IMR-90 (cell line): ENCODE data around the gene TTC3.

Source experiments
- CTCF ChIP-seq: conservative IDR thresholded peaks from 2 replicates; pipeline ENCODE4 v1.5.1; 2012; ENCODE audit warnings: mild to moderate bottlenecking, low read depth, low read length, improper control_type of control experiment
- ELK1 ChIP-seq: fragments of 150-350 bp; IDR thresholded peaks from 2 replicates; pipeline ENCODE4 v1.6.1; 2016; ENCODE audit warnings: low read depth, mild to moderate bottlenecking, low read length, moderate library complexity, borderline replicate concordance
- MXI1 ChIP-seq: IDR thresholded peaks from 2 replicates; pipeline ENCODE4 v1.6.1; 2012; ENCODE audit warnings: low read depth, mild to moderate bottlenecking, low read length, moderate library complexity, borderline replicate concordance
- POLR2A ChIP-seq: IDR thresholded peaks from 2 replicates; pipeline ENCODE4 v1.6.1; 2012; ENCODE audit warnings: mild to moderate bottlenecking, low read depth, low read length
- RAD21 ChIP-seq: IDR thresholded peaks from 2 replicates; pipeline ENCODE4 v1.6.1; 2012; ENCODE audit warnings: low read length, improper control_type of control experiment
- RCOR1 ChIP-seq: IDR thresholded peaks from 2 replicates; pipeline ENCODE4 v1.6.1; 2012; ENCODE audit warnings: mild to moderate bottlenecking, low read length, improper control_type of control experiment; ENCODE audit not compliant: insufficient replicate concordance
- SMC3 ChIP-seq: fragments of 150-350 bp; IDR thresholded peaks from 2 replicates; pipeline ENCODE4 v1.6.1; 2016; ENCODE audit warnings: low read depth, mild to moderate bottlenecking, antibody characterized with exemption, low read length, moderate library complexity
- USF2 ChIP-seq: fragments of 150-350 bp; IDR thresholded peaks from 2 replicates; pipeline ENCODE4 v1.6.1; 2017; ENCODE audit warnings: mild to moderate bottlenecking, antibody characterized with exemption, low read length, low read depth

- no peak for TF ChIP-seq POLR2A
- no peak for TF ChIP-seq SMC3
- TF ChIP-seq CTCF, result no peak
- no peak for TF ChIP-seq RAD21
- TF ChIP-seq RCOR1, result no peak
- TF ChIP-seq MXI1, result no peak
- no peak for TF ChIP-seq ELK1
- TF ChIP-seq USF2, result no peak
These were observed 26.0 kb upstream of the TTC3 start for GRCh38 chr21:37047079-37047478.
